ENCODE data around the gene ST8SIA4. TPM values are rescaled to one million over a fixed set of nuclear protein-coding genes. Genes with fewer than 3 reads are reported as not detected.

The ST8SIA4 gene
- total RNA-seq, 1 experiment from 2014 or later: not detected

DNA sequence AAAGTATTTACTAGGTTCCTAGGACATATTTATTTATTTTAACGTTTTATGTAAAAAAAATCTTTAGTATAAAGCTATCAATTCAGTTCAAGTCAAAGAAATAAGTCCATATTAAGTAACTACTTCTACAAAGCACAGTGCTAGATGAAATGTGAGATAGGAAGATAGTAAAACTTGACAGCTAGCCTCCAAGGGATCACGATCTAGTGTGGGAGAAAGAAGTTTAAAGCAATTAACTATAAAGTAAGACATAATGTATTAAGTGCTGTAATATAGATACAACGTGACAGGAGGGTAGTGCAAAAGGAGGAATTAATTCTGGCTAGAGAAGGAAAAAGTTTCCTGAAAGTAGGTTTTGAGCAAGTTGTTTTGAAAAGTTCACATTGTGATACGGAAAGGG is 134.9 kb downstream of the ST8SIA4 start:
- no peak for DNase-seq
- no CpG with 5 or more reads among the region's 4 CpGs for WGBS (ENCODE audit: extremely low coverage, insufficient read length, low lambda C conversion rate)
- Histone ChIP-seq H3K27me3 (ENCODE audit: insufficient read depth, low read length) (no peaks in the 10 kb centered on the region), H3K79me2 (ENCODE audit: insufficient read depth, low read length) (no peaks in the 10 kb centered on the region), H3K56ac (ENCODE audit: insufficient read length, low read depth, low read length) (no peak overlapping the region), H2AK5ac (ENCODE audit: insufficient read length, low read length) (no peak overlapping the region), H4K91ac (ENCODE audit: insufficient read length, low read depth, low read length) (no peak overlapping the region), H4K20me1 (ENCODE audit: control insufficient read depth, insufficient read depth, insufficient read length) (no peaks in the 10 kb centered on the region), H3K4me2 (ENCODE audit: insufficient read depth, insufficient read length, low read length) (no peak overlapping the region), H2AFZ (ENCODE audit: low read length) (no peak overlapping the region), H3K27ac (ENCODE audit: insufficient read length, low read depth, low read length) (no peak overlapping the region), H3K23me2 (ENCODE audit: insufficient read length, low read depth, low read length, poor library complexity, severe bottlenecking) (no peaks in the 10 kb centered on the region), H2BK12ac (ENCODE audit: insufficient read length, low read depth, low read length) (no peak overlapping the region), H3K9ac (ENCODE audit: extremely low read depth, insufficient read length, low read length) (no peak overlapping the region), H3K79me1 (ENCODE audit: insufficient read depth, low read depth, low read length, poor library complexity, severe bottlenecking) (no peaks in the 10 kb centered on the region), H3K18ac (ENCODE audit: insufficient read length, low read depth, low read length) (no peak overlapping the region), H3K9me3 (ENCODE audit: control insufficient read depth, low read depth, low read length) (no peaks in the 10 kb centered on the region), H2BK120ac (ENCODE audit: low read depth, low read length, poor library complexity, severe bottlenecking) (no peak overlapping the region), H3T11ph (ENCODE audit: low read length) (no peak overlapping the region), H3K14ac (ENCODE audit: insufficient read depth, low read length) (no peak overlapping the region), H2BK20ac (ENCODE audit: low read depth, low read length, poor library complexity, severe bottlenecking) (no peak overlapping the region), H4K8ac (replicated peaks; ENCODE audit: insufficient read length, low read depth, low read length) (no peak overlapping the region), H2BK15ac (ENCODE audit: low read depth, low read length) (no peak overlapping the region), H4K5ac (ENCODE audit: insufficient read length, low read depth, low read length) (no peak overlapping the region), H3K4me1 (ENCODE audit: insufficient read depth, low read length) (no peaks in the 10 kb centered on the region), H3K4ac (ENCODE audit: low read depth, low read length) (no peak overlapping the region), H2BK5ac (ENCODE audit: insufficient read length, low read length) (no peak overlapping the region), H3K23ac (ENCODE audit: insufficient read length, low read depth, low read length) (no peak overlapping the region)
- Mint-ChIP-seq H3K27ac (no peak overlapping the region; a peak in 1 of 7 replicates), H3K4me3 (no peak overlapping the region), H3K9me3 (no peaks in the 10 kb centered on the region), H3K36me3 (ENCODE audit: insufficient read depth in 1 of 3, low read depth in 3 of 3) (no peaks in the 10 kb centered on the region), H3K27me3 (ENCODE audit: low read depth) (no peaks in the 10 kb centered on the region), H3K4me1 (peaks cover 14 to 15% of the 10 kb centered on the region in 2 experiments)
- TF ChIP-seq, protein P1, sequence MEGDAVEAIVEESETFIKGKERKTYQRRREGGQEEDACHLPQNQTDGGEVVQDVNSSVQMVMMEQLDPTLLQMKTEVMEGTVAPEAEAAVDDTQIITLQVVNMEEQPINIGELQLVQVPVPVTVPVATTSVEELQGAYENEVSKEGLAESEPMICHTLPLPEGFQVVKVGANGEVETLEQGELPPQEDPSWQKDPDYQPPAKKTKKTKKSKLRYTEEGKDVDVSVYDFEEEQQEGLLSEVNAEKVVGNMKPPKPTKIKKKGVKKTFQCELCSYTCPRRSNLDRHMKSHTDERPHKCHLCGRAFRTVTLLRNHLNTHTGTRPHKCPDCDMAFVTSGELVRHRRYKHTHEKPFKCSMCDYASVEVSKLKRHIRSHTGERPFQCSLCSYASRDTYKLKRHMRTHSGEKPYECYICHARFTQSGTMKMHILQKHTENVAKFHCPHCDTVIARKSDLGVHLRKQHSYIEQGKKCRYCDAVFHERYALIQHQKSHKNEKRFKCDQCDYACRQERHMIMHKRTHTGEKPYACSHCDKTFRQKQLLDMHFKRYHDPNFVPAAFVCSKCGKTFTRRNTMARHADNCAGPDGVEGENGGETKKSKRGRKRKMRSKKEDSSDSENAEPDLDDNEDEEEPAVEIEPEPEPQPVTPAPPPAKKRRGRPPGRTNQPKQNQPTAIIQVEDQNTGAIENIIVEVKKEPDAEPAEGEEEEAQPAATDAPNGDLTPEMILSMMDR (conservative IDR thresholded peaks at IDR 0.05): no peak
